ENCODE data around the gene CCDC141. TPM values are rescaled to one million over a fixed set of nuclear protein-coding genes. Genes with fewer than 3 reads are reported as not detected.
A peak's percentile ranks its signal among the peaks of the same experiment; 100 is the strongest.

CCDC141 gene
- total and polyA plus RNA-seq, 2 experiments from 2014 or later, result 11.7 to 13.4 TPM

DNA sequence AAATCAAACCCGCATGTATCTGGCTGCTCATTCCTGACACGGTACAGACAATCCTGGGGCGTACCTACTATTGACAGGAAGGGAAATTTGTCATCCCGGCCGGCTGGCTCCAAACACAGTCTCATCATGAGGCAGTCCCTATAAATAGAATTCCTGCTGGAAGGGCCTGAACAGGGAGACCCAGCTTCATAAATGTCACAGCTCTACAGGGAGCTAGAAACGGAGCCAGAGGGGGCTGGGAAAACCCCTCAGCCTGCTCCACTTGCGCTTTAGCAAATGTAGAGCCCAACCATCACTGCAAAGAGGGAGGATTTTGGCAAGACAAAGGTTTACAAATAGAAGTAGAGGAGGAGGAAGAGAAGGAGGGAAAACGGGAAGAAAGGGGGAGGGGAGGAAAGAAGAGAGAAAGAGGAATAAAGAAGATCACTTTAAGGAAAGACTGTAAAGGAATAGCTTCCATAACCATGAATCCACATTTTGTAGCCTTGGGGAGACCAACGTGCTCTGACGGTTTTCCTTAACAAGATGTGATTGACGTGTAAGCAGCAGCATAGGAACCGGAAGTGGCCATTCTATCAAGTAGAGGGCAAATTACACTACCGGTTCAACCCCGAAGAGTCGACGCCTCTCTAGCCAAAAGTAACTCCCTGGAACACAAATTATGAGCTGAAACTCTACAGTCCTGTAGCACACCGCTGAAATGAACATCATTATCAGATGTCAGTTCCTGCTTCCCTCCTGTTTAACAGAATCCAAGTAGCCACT lies 185.9 kb downstream of the CCDC141 start:
- H3K4me2 ChIP-seq, result peak overlapping the region; percentile 23
- H3K27me3 ChIP-seq (ENCODE audit: insufficient read depth), result no peaks in the 10 kb centered on the region
- H3K79me2 ChIP-seq (replicated peaks; ENCODE audit: insufficient read depth), result no peaks in the 10 kb centered on the region
- H2AFZ ChIP-seq, result peak overlapping the region; percentile 28; the same call in 1 of the 2 replicates
- Mint-ChIP-seq H3K27me3 (ENCODE audit: insufficient read depth, low read depth, poor library complexity) (peaks cover 3% of the 10 kb centered on the region), H3K4me1 (peaks cover 30% of the 10 kb centered on the region), H3K4me3 (no peak overlapping the region), H3K9me3 (peaks cover 2% of the 10 kb centered on the region; the same call in 1 of the 3 replicates), H3K27ac (peak overlapping the region; percentile 65), H3K36me3 (ENCODE audit: low read depth) (peaks cover 12% of the 10 kb centered on the region; the same call in 1 of the 3 replicates)
- no peak overlapping the region for H3K4me3 ChIP-seq
- no peak overlapping the region for H3K27ac ChIP-seq (ENCODE audit: low read depth)
- DNase-seq (ENCODE audit: low spot score) (peak; percentile 53), ATAC-seq (peak; percentile 88)
- H4K20me1 ChIP-seq (replicated peaks; ENCODE audit: insufficient read depth), result no peaks in the 10 kb centered on the region
- no peaks in the 10 kb centered on the region for H3K9me2 ChIP-seq (ENCODE audit: insufficient read depth)
- 0 out of 2 replicates have a peak, but pooled peaks cover 3% of the 10 kb centered on the region for H3K36me3 ChIP-seq (ENCODE audit: insufficient read depth)
- H3F3A ChIP-seq (replicated peaks; ENCODE audit: low read depth), result no peaks in the 10 kb centered on the region
- H3K4me1 ChIP-seq (ENCODE audit: insufficient read depth), result peaks cover 30% of the 10 kb centered on the region
- no peak for TF ChIP-seq ZNF331 (CRISPR knock-in tag; IDR thresholded peaks at IDR 0.05; ENCODE audit: low read depth)
- no peak for TF ChIP-seq CTCF (conservative IDR thresholded peaks at IDR 0.05; ENCODE audit: low read depth in 2 of 2)
- TF ChIP-seq JUNB (IDR thresholded peaks at IDR 0.05; ENCODE audit: unreplicated experiment), result no peak
- TF ChIP-seq EZH2 (IDR thresholded peaks at IDR 0.05; ENCODE audit: low read depth, unreplicated experiment), result no peak
- TF ChIP-seq STAT1 (IDR thresholded peaks at IDR 0.05; ENCODE audit: unreplicated experiment), result no peak
- no peak for TF ChIP-seq REST (IDR thresholded peaks at IDR 0.05; ENCODE audit: unreplicated experiment)
- TF ChIP-seq, protein P1, sequence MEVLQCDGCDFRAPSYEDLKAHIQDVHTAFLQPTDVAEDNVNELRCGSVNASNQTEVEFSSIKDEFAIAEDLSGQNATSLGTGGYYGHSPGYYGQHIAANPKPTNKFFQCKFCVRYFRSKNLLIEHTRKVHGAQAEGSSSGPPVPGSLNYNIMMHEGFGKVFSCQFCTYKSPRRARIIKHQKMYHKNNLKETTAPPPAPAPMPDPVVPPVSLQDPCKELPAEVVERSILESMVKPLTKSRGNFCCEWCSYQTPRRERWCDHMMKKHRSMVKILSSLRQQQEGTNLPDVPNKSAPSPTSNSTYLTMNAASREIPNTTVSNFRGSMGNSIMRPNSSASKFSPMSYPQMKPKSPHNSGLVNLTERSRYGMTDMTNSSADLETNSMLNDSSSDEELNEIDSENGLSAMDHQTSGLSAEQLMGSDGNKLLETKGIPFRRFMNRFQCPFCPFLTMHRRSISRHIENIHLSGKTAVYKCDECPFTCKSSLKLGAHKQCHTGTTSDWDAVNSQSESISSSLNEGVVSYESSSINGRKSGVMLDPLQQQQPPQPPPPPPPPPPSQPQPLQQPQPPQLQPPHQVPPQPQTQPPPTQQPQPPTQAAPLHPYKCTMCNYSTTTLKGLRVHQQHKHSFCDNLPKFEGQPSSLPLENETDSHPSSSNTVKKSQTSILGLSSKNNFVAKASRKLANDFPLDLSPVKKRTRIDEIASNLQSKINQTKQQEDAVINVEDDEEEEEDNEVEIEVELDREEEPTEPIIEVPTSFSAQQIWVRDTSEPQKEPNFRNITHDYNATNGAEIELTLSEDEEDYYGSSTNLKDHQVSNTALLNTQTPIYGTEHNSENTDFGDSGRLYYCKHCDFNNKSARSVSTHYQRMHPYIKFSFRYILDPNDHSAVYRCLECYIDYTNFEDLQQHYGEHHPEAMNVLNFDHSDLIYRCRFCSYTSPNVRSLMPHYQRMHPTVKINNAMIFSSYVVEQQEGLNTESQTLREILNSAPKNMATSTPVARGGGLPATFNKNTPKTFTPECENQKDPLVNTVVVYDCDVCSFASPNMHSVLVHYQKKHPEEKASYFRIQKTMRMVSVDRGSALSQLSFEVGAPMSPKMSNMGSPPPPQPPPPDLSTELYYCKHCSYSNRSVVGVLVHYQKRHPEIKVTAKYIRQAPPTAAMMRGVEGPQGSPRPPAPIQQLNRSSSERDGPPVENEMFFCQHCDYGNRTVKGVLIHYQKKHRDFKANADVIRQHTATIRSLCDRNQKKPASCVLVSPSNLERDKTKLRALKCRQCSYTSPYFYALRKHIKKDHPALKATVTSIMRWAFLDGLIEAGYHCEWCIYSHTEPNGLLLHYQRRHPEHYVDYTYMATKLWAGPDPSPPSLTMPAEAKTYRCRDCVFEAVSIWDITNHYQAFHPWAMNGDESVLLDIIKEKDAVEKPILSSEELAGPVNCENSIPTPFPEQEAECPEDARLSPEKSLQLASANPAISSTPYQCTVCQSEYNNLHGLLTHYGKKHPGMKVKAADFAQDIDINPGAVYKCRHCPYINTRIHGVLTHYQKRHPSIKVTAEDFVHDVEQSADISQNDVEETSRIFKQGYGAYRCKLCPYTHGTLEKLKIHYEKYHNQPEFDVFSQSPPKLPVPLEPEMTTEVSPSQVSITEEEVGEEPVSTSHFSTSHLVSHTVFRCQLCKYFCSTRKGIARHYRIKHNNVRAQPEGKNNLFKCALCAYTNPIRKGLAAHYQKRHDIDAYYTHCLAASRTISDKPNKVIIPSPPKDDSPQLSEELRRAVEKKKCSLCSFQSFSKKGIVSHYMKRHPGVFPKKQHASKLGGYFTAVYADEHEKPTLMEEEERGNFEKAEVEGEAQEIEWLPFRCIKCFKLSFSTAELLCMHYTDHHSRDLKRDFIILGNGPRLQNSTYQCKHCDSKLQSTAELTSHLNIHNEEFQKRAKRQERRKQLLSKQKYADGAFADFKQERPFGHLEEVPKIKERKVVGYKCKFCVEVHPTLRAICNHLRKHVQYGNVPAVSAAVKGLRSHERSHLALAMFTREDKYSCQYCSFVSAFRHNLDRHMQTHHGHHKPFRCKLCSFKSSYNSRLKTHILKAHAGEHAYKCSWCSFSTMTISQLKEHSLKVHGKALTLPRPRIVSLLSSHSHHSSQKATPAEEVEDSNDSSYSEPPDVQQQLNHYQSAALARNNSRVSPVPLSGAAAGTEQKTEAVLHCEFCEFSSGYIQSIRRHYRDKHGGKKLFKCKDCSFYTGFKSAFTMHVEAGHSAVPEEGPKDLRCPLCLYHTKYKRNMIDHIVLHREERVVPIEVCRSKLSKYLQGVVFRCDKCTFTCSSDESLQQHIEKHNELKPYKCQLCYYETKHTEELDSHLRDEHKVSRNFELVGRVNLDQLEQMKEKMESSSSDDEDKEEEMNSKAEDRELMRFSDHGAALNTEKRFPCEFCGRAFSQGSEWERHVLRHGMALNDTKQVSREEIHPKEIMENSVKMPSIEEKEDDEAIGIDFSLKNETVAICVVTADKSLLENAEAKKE (CRISPR knock-in tag; IDR thresholded peaks at IDR 0.05), result no peak
- no peak for TF ChIP-seq ETS1 (IDR thresholded peaks at IDR 0.05)
- TF ChIP-seq POLR2AphosphoS5 (IDR thresholded peaks at IDR 0.05; ENCODE audit: low read depth), result no peak
- no peak for TF ChIP-seq CREB1 (CRISPR knock-in tag; IDR thresholded peaks at IDR 0.05; ENCODE audit: low read depth)
- no peak for TF ChIP-seq EZH2phosphoT487 (IDR thresholded peaks at IDR 0.05; ENCODE audit: unreplicated experiment)
- no peak for TF ChIP-seq NANOG (IDR thresholded peaks at IDR 0.05; ENCODE audit: borderline replicate concordance)
- TF ChIP-seq ZNF114 (CRISPR knock-in tag; IDR thresholded peaks at IDR 0.05), result no peak

Measured in GM23338 (cell line).